NCI-H146 treated with DMSO at 0.1 percent for 48 hours (cell line): ENCODE results near the gene HSPA1L.
"Not testable (repeated sequence)": the region's sequence is repeated elsewhere in the genome, so short reads cannot be mapped to it uniquely, and the experiment has no call there.

Experiments used
- DNase-seq: peaks from one replicate; lab custom pipeline; 2025; ENCODE audit not compliant: unreplicated experiment; lab: John Stamatoyannopoulos, UW

HSPA1L gene

DNA sequence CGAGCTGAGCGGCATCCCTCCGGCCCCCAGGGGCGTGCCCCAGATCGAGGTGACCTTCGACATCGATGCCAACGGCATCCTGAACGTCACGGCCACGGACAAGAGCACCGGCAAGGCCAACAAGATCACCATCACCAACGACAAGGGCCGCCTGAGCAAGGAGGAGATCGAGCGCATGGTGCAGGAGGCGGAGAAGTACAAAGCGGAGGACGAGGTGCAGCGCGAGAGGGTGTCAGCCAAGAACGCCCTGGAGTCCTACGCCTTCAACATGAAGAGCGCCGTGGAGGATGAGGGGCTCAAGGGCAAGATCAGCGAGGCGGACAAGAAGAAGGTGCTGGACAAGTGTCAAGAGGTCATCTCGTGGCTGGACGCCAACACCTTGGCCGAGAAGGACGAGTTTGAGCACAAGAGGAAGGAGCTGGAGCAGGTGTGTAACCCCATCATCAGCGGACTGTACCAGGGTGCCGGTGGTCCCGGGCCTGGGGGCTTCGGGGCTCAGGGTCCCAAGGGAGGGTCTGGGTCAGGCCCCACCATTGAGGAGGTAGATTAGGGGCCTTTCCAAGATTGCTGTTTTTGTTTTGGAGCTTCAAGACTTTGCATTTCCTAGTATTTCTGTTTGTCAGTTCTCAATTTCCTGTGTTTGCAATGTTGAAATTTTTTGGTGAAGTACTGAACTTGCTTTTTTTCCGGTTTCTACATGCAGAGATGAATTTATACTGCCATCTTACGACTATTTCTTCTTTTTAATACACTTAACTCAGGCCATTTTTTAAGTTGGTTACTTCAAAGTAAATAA is 2.2 kb upstream of the HSPA1L start:
- DNase-seq = not testable (repeated sequence)

DNA sequence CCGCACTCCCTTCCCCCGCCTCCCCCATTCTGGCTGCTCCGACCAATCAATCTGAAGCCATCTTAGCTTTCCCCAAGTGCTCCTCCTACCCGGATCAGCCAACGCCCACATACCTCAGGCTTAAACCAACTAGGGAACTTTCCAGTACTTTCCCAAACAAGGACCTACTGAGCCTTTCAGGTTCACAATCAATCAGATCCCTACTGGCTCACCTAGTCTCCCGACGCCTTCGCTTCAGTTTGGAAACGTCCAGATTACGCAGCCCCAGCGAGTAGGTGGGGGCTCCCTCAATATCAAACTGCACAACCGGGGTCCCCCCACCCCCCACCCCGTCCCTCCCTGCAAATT is 432 bp downstream of the HSPA1L start:
- DNase-seq = peak; percentile 88

DNA sequence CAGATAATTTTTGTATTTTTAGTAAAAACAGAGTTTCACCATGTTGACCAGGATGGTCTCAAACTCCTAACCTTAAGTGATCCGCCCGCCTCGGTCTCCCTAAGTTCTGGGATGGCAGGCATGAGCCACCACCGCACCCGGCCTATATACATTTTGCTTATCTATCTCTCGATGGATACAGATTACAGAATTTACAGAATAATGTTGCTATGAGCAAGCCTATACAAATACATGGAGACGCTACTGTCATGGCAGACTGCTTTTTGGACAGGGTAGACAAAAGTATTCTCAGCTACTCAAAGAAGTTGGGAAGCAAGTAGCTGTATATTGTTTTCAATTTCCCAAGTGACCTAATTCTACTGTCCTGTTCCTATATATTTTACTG is 1.6 kb downstream of the HSPA1L start:
- DNase-seq = no peak

DNA sequence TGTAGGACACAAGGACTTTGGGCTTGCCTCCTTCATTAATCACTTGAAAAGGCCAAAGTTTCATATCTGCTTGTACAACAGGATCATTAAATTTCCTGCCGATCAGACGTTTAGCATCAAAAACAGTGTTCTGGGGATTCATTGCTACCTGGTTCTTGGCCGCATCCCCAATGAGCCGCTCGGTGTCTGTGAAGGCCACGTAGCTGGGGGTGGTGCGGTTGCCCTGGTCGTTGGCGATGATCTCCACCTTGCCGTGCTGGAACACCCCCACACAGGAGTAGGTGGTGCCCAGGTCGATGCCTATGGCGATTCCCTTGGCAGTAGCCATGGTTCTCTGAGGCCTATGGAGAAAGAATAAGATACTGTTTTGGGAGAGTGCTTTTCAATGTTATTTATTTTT is 3.4 kb downstream of the HSPA1L start:
- no peak for DNase-seq

DNA sequence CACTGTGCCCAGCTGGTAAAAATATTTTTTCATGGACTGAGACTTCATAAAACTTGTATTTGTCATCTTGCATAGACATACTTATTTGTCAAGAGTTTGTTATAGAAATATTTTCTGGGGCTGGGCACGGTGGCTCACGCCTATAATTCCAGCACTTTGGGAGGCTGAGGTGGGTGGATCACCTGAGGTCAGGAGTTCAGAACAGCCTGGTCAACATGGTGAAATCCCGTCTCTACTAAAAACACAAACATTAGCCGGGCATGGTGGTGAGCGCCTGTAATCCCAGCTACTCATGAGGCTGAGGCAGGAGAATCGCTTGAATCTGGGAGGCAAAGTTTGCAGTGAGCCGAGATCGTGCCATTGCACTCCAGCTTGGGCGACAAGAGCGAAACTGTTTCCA is 6.5 kb downstream of the HSPA1L start:
- not testable (repeated sequence) for DNase-seq

DNA sequence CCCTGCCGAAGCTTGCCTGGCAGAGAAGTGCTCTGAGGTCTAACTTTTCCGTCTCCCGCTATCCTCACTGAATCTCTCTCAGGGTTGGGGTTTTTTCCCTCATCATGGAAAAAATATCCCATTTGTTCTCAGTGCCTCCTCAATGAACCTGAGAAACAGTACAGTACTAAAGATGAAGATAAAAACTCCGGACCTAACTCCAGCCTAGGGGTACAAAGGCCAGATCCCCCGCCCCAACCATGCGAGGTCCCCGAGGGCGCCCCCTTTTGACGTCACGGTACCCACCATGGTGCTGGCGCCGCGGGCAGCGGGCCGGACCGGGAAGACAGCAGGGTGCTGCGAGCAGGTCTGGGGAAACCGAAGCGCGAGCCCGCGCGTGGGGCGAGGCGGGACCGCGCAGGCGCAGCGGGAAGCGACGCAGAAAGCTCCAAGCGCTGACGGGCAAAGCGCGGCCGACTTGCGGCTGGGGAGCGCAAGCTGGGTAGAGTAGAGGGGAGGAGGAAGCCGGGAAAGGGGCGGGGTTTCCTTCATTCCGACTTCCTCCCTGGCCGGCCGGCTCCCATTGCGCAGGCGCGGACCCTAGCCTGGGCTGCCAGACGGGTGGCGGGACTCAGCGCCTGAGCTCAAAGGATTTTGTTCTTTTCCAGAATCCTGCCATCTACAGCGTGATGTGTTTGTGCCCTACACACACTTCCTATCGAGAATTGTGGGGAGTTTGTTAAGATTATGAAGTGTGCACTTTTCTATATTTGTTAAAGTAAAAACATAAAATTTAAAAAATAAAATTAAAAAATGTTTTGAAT is 8.4 kb downstream of the HSPA1L start, which contains the start of gene LSM2:
TSS of gene LSM2 (minus strand) at position 497 of the 803 bp plus-strand sequence. CDS start at position 288, 209 bp downstream.
- DNase-seq = peak; percentile 92

DNA sequence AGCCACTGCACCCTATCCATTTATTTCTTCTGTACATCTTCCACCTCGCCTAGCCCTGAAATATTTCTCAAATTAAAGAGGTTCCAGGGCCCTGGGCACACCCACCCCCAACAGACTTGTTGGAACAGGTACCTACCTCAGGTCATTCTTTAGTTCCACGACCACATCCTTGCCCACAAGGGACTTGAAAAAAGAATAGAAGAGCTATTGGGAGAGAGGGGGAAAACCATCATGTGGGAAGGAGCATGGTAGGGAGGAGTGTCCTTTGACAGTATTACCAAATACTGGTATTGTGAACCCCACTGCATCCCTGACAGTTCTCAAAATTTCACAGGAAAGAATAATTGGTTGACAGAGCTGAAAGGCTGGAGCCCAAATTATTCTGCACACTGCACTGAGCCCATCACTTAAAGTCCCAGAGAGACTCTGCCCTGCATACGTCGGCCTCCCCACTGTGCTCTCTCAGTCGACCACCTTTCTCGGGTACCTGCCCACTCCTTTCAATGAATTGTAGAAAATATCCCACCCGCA is 9.1 kb downstream of the HSPA1L start:
- no peak for DNase-seq

DNA sequence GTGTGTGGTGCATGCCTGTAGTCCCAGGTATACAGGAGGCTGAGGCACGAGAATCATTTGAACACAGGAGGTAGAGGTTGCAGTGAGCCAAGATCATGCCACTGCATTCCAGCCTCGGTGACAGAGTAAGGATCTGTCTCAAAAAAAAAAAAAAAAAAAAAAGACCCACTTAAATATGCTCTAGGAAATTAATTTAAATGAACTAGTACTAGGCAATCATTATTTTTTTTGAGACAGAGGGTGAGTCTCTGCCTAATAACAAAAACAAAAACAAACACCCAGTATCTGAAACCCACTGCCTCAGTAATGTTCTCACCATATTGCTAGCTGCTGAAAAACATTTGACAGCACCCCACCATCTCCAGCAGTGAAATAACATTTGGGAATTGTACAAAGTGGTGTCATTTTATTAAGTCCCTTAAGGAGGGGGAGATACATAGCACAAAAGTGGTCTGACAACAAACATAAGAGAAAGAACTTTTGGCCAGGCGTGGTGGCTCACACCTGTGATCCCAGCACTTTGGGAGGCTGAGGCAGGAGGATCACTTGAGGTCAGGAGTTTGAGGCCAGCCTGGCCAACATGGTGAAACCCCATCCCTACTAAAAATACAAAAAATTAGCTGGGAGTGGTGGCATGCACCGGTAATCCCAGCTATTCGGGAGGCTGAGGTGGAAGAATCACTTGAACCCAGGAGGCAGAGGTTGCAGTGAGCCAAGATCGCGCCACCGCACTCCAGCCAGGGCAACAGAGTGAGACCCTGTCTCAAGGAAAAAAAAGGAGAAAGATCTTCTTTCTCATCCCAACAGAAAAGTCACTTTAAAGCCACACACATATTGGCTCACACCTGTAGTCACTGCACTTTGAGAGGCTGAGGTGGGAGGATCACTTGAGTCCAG is 13.8 kb downstream of the HSPA1L start:
- not testable (repeated sequence) for DNase-seq

DNA sequence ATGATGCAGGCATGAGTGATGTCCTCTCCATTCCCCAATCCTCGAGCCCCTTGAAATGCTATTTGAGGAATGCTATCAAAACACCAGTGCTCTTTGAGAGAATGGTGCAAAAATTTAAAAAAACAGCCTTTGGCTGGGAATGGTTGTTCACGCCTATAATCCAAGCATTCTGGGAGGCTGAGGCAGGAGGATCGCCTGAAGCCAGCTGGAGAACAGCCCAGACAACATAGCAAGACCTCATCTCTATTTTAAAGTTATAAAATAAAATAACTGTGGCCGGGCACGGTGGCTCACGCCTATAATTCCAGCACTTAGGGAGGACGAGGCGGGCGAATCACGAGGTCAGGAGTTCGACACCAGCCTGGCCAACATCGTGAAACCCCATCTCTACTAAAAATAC is 15.3 kb downstream of the HSPA1L start:
- DNase-seq = no peak

DNA sequence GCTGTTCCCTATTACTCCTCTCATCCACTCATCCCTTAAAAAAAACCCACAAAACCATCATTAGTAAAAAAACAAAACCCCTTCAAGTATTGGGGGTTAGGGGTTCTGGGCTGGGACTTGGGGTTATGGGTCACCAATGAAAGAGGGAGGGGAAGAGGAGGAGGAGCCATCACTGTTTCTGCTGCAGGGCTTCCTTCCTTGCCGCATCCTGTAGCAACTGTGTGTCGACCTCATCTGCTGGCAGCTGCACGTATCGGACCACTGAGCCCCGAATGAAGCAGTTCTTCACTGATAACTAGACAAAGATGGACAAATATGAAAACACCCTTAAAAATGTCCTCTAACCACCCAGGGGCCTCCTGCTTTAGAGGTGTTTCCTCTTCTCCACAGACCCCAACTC is 17.5 kb downstream of the HSPA1L start:
- no peak for DNase-seq

DNA sequence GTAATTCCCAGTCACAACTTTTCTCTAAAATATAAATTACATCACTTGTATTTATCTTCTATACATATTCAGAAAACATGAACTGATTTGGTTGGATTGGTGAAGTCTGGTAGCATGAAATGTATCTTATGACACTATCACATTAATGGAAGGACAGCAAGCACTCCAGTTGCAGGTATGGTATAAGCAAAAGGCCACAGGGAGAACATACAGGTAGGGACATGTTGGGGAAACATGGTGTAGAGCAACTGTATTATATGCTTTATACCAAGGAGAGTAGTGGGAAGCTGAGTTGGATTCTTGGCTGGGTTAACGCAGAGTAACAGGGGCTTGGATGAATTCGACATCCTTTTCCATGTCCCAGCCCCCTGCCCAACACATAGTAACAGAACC is 18.1 kb downstream of the HSPA1L start:
- DNase-seq = no peak

DNA sequence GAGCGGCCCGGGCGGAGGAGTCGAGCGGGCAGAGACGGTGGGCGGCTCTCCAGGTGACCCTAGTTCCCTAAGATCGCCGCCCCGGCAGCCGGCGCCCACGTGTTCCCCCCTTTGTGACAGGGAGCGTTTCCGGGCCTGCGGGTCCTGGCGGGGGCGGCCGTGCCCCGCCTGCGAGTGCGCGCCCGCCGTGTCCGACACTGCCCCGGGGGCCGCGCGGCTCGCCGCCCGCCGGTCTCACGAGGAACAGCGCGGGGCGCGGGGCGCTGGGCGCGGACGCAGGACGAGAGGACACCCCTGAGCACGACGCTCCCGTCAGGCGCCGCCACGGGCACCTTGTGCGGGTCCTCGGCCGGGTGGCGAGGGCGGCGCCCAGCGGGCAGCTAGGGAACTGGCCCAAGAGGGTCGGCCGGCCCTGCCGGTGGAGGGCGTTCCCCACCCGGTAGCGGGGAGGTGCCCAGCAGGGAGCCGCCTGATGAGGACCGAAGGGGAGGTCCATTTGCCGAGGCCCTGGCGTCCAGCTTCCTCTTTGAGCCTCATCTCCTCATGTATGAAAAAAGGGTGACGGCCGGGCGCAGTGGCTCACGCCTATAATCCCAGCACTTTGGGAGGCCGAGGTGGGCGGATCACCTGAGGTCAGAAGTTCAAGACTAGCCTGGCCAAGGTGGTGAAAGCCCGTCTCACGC is 19.3 kb downstream of the HSPA1L start, which contains the start of gene VARS1:
TSS of gene VARS1 (minus strand) at position 137 of the 683 bp plus-strand sequence. CDS start 535 bp downstream, outside the sequence.
- peak; percentile 73 for DNase-seq

DNA sequence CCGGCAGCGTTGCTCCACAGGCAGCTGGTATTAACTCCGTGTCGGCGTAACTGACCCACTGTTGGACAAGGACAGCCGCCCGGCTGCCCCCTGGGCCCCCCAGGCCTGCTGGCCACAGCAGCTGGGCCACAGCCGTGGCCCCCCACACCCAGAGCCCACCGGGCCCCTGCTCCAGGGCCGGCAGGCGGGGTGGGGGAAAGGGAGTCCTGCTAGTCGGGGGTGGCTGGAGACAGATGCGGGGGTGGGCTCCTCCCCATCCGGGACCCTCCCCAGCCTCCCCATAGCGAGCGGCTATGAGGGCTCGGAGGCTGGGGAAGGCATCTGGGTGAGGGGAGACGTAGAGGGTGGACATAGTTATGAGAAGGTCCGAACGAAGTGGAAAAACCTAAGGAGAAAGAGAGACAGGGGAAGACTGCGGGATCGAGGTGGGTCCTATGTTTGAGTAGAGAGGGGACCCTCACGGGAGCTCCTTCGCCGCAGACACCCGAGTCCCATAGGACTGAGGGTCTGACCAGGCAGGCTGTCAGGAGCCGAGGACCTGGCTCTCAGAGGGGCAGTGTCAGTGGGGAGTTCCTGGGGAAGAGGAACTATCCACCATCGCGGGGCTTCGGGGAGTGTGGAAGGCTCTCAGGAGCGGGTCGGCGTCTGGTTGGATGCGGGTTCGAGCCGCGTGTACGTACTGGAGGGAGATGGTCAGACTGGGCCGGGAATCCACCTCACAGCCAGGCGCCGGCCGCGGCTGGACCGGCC is 20.0 kb downstream of the HSPA1L start:
- no peak for DNase-seq

DNA sequence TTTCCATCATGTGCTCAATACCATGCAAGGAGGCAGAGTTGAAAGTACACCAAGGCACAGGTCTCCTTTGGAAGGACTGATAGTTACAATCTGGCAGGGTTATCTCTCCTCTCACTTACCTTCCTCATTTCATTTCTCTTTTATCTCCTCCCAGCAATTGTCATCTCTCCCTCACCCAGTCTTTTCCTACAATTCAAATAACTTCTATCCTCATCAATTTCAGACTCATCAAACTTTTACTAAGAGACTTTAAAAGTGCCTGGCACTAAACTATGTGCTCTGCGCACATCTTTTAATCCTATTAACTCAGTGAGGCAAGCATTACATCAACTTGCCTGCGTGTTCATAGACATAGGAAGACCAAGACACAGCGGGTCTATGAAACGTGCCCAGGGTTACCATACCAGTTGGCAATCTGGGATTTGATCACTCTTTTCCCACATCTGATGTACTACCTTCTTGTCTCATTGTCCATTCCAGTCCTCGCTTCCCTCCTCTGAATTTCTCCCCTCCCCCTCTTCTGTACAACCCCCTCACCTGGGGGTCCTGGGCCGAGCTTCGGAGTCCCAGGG is 20.7 kb downstream of the HSPA1L start:
- DNase-seq = no peak

DNA sequence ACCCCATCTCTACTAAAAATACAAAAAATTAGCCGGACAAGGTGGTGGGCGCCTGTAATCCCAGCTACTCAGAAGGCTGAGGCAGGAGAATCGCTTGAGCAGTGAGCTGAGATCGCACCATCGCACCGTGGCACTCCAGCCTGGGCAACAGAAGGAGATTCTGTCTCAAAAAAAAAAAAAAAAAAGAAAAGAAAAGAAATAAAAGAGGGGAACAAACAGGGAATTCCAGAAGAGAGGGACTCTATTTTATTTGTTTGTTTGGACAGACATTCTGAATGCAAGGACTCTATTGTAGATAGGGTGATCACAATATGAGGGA is 21.2 kb downstream of the HSPA1L start:
- DNase-seq = not testable (repeated sequence)

DNA sequence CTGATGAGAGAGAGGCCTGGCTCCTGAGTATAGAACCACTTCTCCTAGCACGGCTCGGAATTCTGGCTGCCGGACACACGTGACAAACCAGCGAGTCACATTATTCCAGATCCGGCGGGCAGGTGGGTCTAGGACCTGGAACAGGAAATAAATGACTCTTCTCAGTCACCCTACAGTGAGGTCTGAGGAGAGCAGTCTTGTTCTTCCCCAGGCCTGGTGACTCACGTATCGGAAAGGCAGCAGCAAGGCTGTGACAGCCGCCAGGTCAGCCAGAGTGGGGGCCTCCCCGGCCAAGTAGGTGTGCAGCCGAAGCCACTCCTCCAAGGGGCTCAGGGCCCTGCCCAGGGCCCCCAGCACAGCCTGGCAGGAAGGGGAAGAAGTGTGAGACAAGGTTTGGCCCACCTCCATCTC is 22.3 kb downstream of the HSPA1L start:
- no peak for DNase-seq

DNA sequence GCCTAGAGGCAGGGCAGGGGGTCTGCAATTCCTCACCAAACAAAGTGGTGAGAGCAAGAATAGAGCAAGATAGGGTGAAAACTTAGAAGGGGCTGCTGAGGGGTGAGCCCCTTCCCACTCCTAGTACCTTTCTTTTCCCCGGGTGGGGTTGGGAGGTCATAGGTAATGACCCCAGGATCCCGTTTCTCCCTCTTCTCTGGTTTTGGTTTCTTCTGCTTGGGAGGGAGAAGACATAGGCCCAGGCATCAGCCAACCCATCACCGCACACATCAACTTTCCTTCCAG is 23.1 kb downstream of the HSPA1L start:
- no peak for DNase-seq

DNA sequence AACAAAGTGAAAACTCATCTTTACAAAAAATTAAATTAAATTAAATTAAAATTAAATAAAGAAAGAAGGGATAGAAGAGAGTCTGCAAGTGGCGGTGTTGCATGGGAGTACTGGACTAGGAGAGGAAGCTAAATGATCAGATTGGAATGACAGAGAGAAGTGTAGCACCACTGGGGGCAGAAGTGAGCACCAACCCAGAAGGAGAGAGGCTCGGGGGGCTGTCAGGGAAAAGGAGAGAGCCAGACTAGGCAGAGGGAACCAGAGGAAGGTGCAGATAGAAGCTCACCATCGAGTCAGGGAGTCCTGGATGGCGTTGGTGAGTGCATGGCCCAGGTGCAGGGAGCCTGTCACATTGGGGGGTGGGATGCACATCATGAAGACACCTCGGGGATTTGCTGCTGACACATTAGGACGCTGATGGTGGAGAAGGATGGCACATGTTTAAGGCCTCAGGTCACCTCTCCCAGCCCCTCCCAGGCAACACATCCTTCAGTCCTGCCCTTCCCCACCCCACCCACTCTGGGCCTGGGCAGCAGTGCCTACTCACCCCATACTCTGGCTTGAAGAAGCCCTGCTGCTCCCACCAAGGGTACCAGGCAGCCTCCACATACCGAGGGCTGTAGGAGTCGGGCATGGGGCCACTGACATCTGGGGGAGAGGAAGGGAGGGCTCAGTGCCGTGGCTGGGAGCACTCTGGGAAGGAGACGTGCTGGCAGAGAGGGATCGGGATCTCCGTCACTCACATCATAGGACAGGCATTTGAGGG is 23.6 kb downstream of the HSPA1L start:
- DNase-seq = peak; percentile 7

DNA sequence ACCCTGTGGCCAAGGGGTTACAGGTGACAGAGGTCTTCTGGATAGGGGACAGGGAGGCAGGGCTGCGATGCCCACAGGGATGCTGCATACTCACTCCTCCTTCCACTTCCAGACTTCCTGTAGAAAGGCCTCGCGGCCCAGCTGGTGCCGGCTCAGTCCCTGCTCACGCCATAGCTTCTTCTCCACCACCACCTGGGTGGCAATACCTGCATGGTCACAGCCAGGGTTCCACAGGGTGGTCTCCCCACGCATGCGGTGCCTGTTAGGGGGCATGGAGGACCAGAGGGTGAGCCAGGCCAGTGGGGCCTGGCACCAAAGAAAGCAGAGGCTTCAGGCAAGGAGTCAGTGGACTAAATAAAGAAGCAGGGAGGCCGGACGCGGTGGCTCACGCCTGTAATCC is 29.6 kb downstream of the HSPA1L start:
- DNase-seq = no peak
